Calu3 (cell line): ENCODE results near the gene GPR108. TPM values are rescaled to one million over a fixed set of nuclear protein-coding genes. Genes with fewer than 3 reads are reported as not detected.
A peak's percentile ranks its signal among the peaks of the same experiment; 100 is the strongest.

Experiments
- Bru-seq: library from RNA; stranded (reverse); fragments of 400-500 nt; gene quantifications from one replicate; lab custom pipeline; 2021; lab: Mats Ljungman, UMichigan
- BruChase-seq, 2 experiments: library from RNA; stranded (reverse); fragments of 400-500 nt; gene quantifications; one replicate each; lab custom pipeline; 2021; lab: Mats Ljungman, UMichigan
- BruUV-seq: library from RNA; stranded (reverse); fragments of 400-500 nt; replicated peaks from 2 replicates; lab custom pipeline; 2021; lab: Mats Ljungman, UMichigan
- CTCF ChIA-PET: fragments of 300-600 bp; sonication (Branson Sonifier 250); formaldehyde crosslinking; loops from one replicate; lab custom pipeline; 2022; ENCODE audit warnings: antibody characterized with exemption; lab: Charles Lee
- DNase-seq: peaks from one replicate; pipeline ENCODE4 v3.0.0; 2022
- H3K27ac Mint-ChIP-seq: one replicate; pipeline ENCODE4 v1.8.0; 2022; ENCODE audit warnings: mixed read lengths; ENCODE audit not compliant: unreplicated experiment
- H3K27me3 Mint-ChIP-seq: one replicate; pipeline ENCODE4 v1.8.0; 2022; ENCODE audit warnings: mixed read lengths; ENCODE audit not compliant: unreplicated experiment
- H3K36me3 Mint-ChIP-seq: one replicate; pipeline ENCODE4 v1.8.0; 2022; ENCODE audit warnings: mild to moderate bottlenecking, moderate library complexity, mixed read lengths; ENCODE audit not compliant: insufficient read depth, unreplicated experiment
- H3K4me1 Mint-ChIP-seq: one replicate; pipeline ENCODE4 v1.8.0; 2022; ENCODE audit warnings: mild to moderate bottlenecking, low read depth, mixed read lengths; ENCODE audit not compliant: unreplicated experiment
- H3K4me3 Mint-ChIP-seq: one replicate; pipeline ENCODE4 v1.8.0; 2022; ENCODE audit warnings: mild to moderate bottlenecking, low read depth, moderate library complexity, mixed read lengths; ENCODE audit not compliant: unreplicated experiment
- H3K9me3 Mint-ChIP-seq: one replicate; pipeline ENCODE4 v1.8.0; 2022; ENCODE audit warnings: low read depth, mixed read lengths; ENCODE audit not compliant: unreplicated experiment
- intact Hi-C: fragments of 100-400 bp; cut with micrococcal nuclease; formaldehyde crosslinking; loops from one replicate; pipeline ENCODE4 v1.10.0; 2022; ENCODE audit not compliant: unreplicated experiment
- long read RNA-seq: library from polyadenylated mRNA; stranded (forward); transcript quantifications from one replicate; pipeline ENCODE4 v2.0.0, GENCODE V29; 2022
- total RNA-seq: library from RNA; stranded (reverse); gene quantifications from 2 replicates; pipeline ENCODE4 v1.2.3, GENCODE V29; 2022
- TF ChIP-seq, protein P1 (sequence below): fragments of 200-600 bp; IDR thresholded peaks from one replicate; pipeline ENCODE4 v1.8.0; 2022; ENCODE audit warnings: antibody characterized with exemption; ENCODE audit not compliant: unreplicated experiment

GPR108 gene
- 67.7 and 69.0 TPM in 2 replicates for total RNA-seq
- percentile 53 among the genes with signal in this experiment for Bru-seq, nascent RNA
- percentile 80 among the genes with signal in this experiment for BruChase-seq, experiment 1, labeled RNA remaining after a 6-hour chase
- percentile 76 among the genes with signal in this experiment for BruChase-seq, experiment 2, labeled RNA remaining after a 2-hour chase
- long read RNA-seq, transcript GPR108-201 (18 exons, 2,057 nt) = major isoform, 64 of 107 reads
- long read RNA-seq, transcript GPR108-202 (18 exons, 2,009 nt) = minor isoform, 9 of 107 reads
- long read RNA-seq, partial matches to known transcripts = 6 of 107 reads
- long read RNA-seq, other reads (novel, unspliced or antisense) = 26 of 107 reads

DNA sequence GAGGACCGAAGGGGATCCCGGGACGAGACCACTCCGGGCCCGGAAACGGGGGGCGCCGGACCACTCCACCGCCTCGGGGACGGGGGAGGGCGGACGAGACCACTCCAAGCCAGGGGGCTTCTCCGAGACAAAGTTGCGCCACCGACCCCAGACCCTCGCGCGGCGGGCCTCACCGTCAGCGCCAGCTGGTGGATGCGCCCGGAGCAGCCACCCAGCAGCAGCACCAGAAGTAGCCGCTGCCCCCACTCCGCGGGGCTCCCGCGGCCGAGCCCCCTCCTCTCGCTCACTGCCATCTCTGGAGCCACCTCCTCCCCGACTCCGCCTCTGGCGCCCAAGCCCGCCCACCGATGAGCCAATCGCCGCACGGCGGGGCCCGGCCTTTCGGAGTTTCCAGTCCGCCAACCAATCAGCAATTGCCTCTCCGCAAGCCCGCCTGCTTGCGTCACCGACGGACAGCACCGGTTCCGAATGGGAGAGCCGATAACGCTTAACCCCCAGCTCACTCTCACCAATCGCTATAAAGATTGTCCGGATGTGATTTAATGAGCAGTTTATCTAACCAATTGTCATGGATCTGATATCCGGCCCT, at the start of gene GPR108:
Gene GPR108, minus strand, starts transcription at position 297 of the 589 bp plus-strand sequence. Its CDS starts 4 bp downstream, at position 293.
- peaks cover 73% of the 10 kb centered on the region for H3K36me3 Mint-ChIP-seq
- intact Hi-C loops = loop anchor here (10.0 kb wide), 2 partner anchors 67 to 223 kb away; no protein-coding TSS in a partner anchor

DNA sequence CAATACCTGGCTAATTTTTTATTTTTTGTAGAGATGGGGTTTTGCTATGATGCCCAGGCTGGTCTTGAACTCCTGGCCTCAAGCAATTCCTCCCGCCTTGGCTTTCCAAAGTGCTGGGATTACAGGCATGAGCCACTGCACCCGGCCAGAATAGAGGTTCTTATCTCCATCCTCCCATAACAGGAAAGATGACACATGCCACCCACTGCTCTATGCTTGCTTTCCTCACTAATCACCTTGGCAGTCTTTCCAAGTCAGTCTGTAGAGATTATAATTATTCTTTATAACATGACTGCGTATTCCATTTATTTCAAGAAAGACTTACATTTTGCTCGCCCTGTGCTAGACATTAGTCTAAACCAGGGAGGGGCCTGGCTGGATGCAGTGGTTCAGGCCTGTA, 41.8 kb upstream of the GPR108 start:
- no TSS peak for BruUV-seq
- Mint-ChIP-seq H3K4me3 (no peak overlapping the region), H3K27me3 (no peaks in the 10 kb centered on the region), H3K36me3 (peaks cover 10% of the 10 kb centered on the region), H3K9me3 (no peaks in the 10 kb centered on the region), H3K4me1 (no peaks in the 10 kb centered on the region), H3K27ac (no peak overlapping the region)
- no peak for DNase-seq
- TF ChIP-seq, protein P1, sequence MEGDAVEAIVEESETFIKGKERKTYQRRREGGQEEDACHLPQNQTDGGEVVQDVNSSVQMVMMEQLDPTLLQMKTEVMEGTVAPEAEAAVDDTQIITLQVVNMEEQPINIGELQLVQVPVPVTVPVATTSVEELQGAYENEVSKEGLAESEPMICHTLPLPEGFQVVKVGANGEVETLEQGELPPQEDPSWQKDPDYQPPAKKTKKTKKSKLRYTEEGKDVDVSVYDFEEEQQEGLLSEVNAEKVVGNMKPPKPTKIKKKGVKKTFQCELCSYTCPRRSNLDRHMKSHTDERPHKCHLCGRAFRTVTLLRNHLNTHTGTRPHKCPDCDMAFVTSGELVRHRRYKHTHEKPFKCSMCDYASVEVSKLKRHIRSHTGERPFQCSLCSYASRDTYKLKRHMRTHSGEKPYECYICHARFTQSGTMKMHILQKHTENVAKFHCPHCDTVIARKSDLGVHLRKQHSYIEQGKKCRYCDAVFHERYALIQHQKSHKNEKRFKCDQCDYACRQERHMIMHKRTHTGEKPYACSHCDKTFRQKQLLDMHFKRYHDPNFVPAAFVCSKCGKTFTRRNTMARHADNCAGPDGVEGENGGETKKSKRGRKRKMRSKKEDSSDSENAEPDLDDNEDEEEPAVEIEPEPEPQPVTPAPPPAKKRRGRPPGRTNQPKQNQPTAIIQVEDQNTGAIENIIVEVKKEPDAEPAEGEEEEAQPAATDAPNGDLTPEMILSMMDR = no peak
- CTCF ChIA-PET = no interaction called here
- intact Hi-C loops = no loop called here

More for the DNA sequence above, at the start of gene GPR108:
- Mint-ChIP-seq H3K27me3 (no peaks in the 10 kb centered on the region), H3K9me3 (no peaks in the 10 kb centered on the region), H3K4me3 (peak within 1 kb of the TSS; percentile 88), H3K4me1 (peaks cover 21% of the 10 kb centered on the region), H3K27ac (peak within 1 kb of the TSS; percentile 97)
- BruUV-seq = no TSS peak
- CTCF ChIA-PET = interaction anchor here (0.5 to 2.3 kb wide), 5 partner anchors 29 to 221 kb away, joined by 3 to 46 read pairs (median 6); no protein-coding TSS in a partner anchor
- TF ChIP-seq, protein P1 = no peak
- peak; percentile 98 for DNase-seq

DNA sequence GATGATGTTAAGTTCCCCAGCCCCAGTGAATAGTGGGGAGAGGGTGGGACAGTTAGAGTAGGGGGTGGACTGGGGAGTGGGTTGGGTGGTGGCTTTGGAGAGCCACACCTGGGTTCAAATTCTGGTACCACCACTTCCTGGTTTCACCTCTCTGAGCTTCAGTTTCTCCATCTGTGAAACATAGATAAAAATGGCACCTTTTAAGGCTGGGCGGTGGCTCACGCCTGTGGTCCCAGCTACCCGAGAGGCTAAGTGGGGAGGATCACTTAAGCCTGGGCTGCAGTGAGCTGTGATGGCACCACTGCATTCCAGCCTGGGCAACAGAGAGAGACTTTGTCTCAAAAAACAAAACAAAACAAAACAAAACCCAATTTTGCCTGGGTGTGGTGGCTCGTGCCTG, 41.0 kb upstream of the GPR108 start:
- Mint-ChIP-seq H3K9me3 (no peaks in the 10 kb centered on the region), H3K4me1 (no peaks in the 10 kb centered on the region), H3K27ac (no peak overlapping the region), H3K27me3 (no peaks in the 10 kb centered on the region), H3K36me3 (peaks cover 10% of the 10 kb centered on the region), H3K4me3 (no peak overlapping the region)
- DNase-seq = no peak
- intact Hi-C loops = no loop called here
- no TSS peak for BruUV-seq
- CTCF ChIA-PET = no interaction called here
- TF ChIP-seq, protein P1 = no peak

DNA sequence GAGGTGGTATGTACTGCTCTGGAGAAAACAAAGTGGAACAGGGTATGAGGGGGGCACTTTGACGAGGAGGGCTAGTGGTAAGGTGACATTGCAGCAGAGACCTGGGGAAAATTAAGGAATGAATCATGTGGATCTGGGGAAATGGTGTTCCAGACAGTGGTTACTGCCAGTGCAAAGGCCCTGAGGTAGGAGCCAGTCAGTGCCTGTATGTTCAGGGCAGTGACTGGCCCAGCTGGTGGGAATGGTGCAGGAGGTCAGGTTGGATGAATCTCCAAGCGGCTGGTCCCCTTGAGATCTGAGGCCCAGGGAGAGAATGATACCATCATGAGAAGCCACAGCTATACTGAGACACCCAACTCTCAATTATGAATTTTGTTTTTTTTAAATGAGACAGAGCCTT, 40.1 kb upstream of the GPR108 start:
- CTCF ChIA-PET = no interaction called here
- Mint-ChIP-seq H3K9me3 (no peaks in the 10 kb centered on the region), H3K36me3 (peaks cover 10% of the 10 kb centered on the region), H3K27me3 (no peaks in the 10 kb centered on the region), H3K4me1 (no peaks in the 10 kb centered on the region), H3K4me3 (no peak overlapping the region), H3K27ac (no peak overlapping the region)
- TF ChIP-seq, protein P1 = no peak
- BruUV-seq = no TSS peak
- intact Hi-C loops = no loop called here
- no peak for DNase-seq
